Limb (tissue), 2 donors: Measurements from ENCODE around the gene CRNN.

Source experiments
- DNase-seq, 2 donors: peaks; one replicate each; pipeline ENCODE4 v3.0.0-alpha.2; 2016; ENCODE audit errors: extremely low spot score in 2 of 2

Gene CRNN

GRCh38 chr1:152419917-152420316, 5.9 kb upstream of the CRNN start:
- no peak for DNase-seq

DNA sequence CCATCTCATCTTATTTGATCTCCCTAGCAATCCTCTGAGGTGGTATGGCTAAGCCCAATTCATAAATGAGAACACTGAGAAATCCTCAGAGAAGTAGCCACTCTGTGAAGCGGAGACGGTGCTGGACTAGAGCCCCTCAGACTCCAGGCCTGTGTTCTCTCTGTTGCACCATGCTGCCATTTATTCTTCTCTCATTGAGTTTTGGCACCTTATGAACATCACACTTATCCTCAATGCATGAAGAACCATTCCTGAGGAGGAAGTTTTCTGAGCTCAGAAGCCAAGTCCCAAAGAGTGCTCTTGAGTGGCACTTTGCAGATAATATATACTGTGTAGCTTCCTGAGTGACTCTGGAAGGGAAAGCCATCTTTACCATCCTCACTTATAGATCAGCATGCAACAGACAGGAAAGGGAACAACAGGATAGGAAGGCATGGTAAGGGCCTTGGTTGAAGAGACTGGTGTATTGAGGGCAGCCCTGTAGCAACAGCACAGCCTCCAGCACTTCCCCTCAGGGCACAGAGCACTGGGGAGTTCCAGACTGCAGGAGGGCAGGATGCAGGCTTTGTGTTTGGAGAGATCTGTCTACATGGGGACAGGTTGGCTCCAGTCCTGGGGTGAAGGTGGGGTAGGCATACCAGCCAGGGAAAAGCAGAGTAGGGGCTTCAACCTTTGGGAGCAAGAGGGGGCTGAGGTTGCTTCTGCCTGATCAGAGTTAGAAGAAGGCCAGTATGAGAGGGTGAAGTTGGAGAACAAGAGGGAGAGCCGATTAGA, 1.6 kb upstream of the CRNN start:
- no peak for DNase-seq

DNA sequence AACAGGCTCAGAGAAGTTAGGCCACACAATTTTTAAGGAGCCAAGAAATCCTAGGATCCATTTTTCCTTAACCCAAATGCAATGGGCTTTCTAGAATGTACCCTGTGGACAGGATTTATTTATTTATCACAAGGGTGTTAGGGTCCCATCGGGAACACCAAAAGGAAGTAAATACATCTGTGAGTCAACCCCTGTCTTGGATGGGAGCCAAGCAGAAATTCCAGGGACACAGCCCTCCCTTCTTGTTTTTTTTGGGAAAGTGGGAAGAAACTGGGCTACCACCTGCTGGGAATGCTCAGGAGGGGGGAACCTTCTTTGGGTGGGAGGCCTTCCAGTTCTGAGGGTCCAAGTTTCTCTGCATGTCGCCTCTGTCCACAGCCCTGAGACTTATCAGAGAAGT, 1.3 kb downstream of the CRNN start:
- no peak for DNase-seq

- DNase-seq, result no peak
Observed at GRCh38 chr1:152411134-152411533, 2.9 kb downstream of the CRNN start.

- no peak for DNase-seq
Observed at GRCh38 chr1:152410599-152410998, 3.5 kb downstream of the CRNN start.

DNA sequence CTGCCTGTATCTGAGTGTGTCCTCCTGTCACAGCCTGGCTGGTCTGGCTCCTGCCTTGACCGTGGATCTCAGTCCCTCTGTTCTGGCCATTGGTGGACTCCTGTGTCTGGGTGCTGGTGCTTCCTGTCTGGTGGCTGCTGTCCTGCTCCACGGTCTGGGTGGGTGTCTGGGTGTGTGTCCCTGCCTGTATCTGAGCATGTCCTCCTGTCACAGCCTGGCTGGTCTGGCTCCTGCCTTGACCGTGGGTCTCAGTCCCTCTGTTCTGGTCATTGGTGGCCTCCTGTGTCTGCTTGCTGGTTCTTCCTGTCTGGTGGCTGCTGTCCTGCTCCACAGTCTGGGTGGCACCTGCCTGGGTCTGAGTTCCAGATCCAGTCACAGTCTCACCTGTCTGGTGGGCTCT, 4.0 kb downstream of the CRNN start:
- no peak for DNase-seq

- no peak for DNase-seq
Observed at GRCh38 chr1:152408664-152409063, 5.4 kb downstream of the CRNN start.

GRCh38 chr1:152398812-152399698, 15.0 kb downstream of the CRNN start:
- no peak for DNase-seq

DNA sequence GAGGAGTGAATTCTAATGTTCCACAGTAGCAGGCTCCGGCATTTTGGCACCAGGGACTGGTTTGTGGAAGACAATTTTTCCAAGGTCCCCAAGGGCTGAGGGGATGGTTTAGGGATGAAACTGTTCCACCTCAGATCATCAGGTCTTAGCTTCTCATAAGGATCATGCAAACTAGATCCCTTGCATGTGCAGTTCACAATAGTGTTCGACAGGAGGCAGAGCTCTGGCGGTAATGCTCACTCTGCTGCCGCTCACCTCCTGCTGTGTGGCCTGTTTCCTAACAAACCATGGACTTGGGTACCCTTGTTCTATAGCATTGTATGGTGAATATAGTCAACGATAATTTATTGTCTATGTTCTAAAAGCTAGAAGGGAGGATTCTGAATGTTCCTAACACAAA, 16.6 kb downstream of the CRNN start:
- DNase-seq, result no peak

- no peak for DNase-seq
Observed at GRCh38 chr1:152394151-152394550, 19.9 kb downstream of the CRNN start.

- DNase-seq, result no peak
Observed at GRCh38 chr1:152392909-152393308, 21.2 kb downstream of the CRNN start.

GRCh38 chr1:152388889-152389288, 25.2 kb downstream of the CRNN start:
- no peak for DNase-seq

- DNase-seq, result no peak
Observed at GRCh38 chr1:152386940-152387339, 27.1 kb downstream of the CRNN start.

GRCh38 chr1:152380932-152381331, 33.1 kb downstream of the CRNN start:
- DNase-seq, result no peak

GRCh38 chr1:152374451-152374850, 39.6 kb downstream of the CRNN start:
- no peak for DNase-seq

DNA sequence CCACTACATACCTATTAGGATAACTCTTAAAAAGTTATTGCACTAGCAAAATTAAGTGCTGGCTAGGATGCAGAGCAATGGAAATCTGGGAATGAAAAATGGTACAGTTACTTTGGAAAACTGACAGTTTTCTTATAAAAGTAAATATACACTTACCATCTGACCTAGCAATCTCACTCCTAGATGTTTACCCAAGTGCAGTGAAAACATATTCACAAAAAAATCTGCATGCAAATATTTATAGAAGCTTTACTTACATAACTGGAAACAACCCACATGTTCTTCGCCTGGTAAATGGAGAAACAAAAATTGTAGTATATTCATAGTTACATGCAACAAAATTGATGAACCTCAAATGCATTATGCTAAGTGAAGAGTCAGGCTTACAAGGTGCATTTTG, 41.4 kb downstream of the CRNN start:
- no peak for DNase-seq

DNA sequence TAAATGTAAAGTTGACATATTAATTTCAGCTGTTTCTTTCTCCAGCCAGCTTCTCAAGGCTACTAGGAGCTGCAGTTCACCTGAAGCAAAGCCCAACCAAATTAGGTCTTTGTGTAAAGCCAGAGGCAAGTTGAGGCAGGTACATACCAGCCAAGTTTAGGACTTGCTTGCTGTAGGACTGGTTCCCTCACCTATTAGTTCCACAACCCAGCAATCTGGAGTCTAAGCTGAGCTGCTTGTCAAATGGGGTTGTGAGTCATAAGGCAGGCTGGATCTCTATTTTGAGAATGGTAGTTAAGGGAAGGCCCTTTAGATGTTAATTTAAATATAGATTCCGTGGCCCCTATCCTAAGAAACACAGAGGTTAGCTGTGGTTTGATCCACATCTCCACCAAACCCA, 46.6 kb downstream of the CRNN start:
- DNase-seq, result no peak

DNA sequence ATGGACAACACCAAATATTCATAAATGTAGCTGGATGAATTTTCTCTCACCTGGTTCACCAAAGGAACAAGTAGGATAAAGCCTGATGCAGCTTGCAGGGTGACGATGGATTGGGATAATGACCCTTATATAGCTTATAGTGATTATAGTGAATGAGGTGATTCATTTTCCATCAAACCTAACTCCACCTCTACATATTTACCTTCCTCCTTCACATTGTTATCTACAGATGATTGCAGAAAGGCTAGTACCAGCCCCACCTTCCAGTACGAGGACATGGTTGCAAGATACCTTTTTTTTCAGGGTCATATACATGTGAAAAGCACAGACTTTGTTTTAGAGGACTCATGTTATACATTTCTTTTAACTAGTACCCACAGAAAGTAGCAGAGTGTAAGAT, 54.2 kb downstream of the CRNN start, which contains the start of gene FLG2:
TSS of gene FLG2 (minus strand) at position 101 of the 400 bp plus-strand sequence. CDS start 1,122 bp downstream, outside the sequence.
- DNase-seq, result no peak
